GM18517 (cell line): Measurements from ENCODE around the gene UVRAG.

Source experiments
- ATAC-seq: cut with Tn5 transposase; IDR thresholded peaks from one replicate; pipeline ENCODE4 v1.9.1; 2021; ENCODE audit warnings: mild to moderate bottlenecking, moderate library complexity; ENCODE audit not compliant: unreplicated experiment

The UVRAG gene

GRCh38 chr11:75996523-75997442 is 181.8 kb downstream of the UVRAG start:
- no peak for ATAC-seq

GRCh38 chr11:76004400-76004799 is 189.4 kb downstream of the UVRAG start:
- no peak for ATAC-seq

GRCh38 chr11:76005756-76006155 is 190.7 kb downstream of the UVRAG start:
- no peak for ATAC-seq

GRCh38 chr11:76007166-76007565 is 192.2 kb downstream of the UVRAG start:
- ATAC-seq = no peak

GRCh38 chr11:76008474-76008873 is 193.5 kb downstream of the UVRAG start:
- ATAC-seq = no peak

- no peak for ATAC-seq
Measured at GRCh38 chr11:76010051-76010450, 195.0 kb downstream of the UVRAG start.

- no peak for ATAC-seq
Measured at GRCh38 chr11:76013526-76013925, 198.5 kb downstream of the UVRAG start.

GRCh38 chr11:76023236-76024068 is 208.4 kb downstream of the UVRAG start:
- ATAC-seq = no peak

- no peak for ATAC-seq
Measured at GRCh38 chr11:76025068-76025467, 210.1 kb downstream of the UVRAG start.

GRCh38 chr11:76025817-76026216 is 210.8 kb downstream of the UVRAG start:
- ATAC-seq = no peak

GRCh38 chr11:76026281-76026680 is 211.3 kb downstream of the UVRAG start:
- ATAC-seq = no peak

- no peak for ATAC-seq
Measured at GRCh38 chr11:76026862-76027261, 211.9 kb downstream of the UVRAG start.

- ATAC-seq = no peak
Measured at GRCh38 chr11:76030286-76030685, 215.3 kb downstream of the UVRAG start.

GRCh38 chr11:76030968-76031590 is 216.1 kb downstream of the UVRAG start:
- ATAC-seq = no peak

GRCh38 chr11:76033699-76034098 is 218.7 kb downstream of the UVRAG start:
- no peak for ATAC-seq

GRCh38 chr11:76035020-76035419 is 220.0 kb downstream of the UVRAG start:
- no peak for ATAC-seq

GRCh38 chr11:76038608-76039007 is 223.6 kb downstream of the UVRAG start:
- ATAC-seq = no peak

- no peak for ATAC-seq
Measured at GRCh38 chr11:76041208-76041607, 226.2 kb downstream of the UVRAG start.

GRCh38 chr11:76044750-76045320 is 229.8 kb downstream of the UVRAG start:
- ATAC-seq = no peak

- ATAC-seq = no peak
Measured at GRCh38 chr11:76047231-76047630, 232.2 kb downstream of the UVRAG start.

- ATAC-seq = no peak
Measured at GRCh38 chr11:76047766-76048165, 232.8 kb downstream of the UVRAG start.
